GM18511 (cell line): ENCODE data around the gene CDCA7.
"Not testable (repeated sequence)": the region's sequence is repeated elsewhere in the genome, so short reads cannot be mapped to it uniquely, and the experiment has no call there.

Source experiments
- ATAC-seq: cut with Tn5 transposase; IDR thresholded peaks from one replicate; pipeline ENCODE4 v1.9.1; 2021; ENCODE audit warnings: mild to moderate bottlenecking, moderate library complexity; ENCODE audit not compliant: unreplicated experiment

CDCA7 gene

DNA sequence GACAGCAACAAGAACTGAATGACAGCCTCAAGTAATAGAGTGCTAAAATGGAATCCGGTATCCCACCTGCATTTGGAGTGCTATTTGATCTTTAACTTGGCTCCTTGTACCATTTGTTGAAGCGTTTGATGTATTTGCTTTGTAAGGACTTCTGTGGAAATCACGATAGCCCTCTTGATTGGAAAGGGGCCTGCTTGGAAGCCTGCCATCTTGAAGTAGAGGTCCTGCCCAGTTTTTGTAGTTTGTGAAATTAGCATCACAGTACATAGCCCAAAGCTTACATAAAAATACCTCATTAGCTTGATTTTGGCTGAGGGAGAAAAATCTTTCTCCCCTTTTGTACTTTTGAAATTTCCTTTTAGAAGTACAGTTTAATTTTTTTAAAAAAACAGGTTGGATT is 2.7 kb downstream of the CDCA7 start:
- no peak for ATAC-seq

- ATAC-seq, result no peak
These were observed 3.9 kb downstream of the CDCA7 start for GRCh38 chr2:173358616-173359015.

- no peak for ATAC-seq
These were observed 4.6 kb downstream of the CDCA7 start for GRCh38 chr2:173359231-173359630.

GRCh38 chr2:173370198-173370597 is 15.5 kb downstream of the CDCA7 start:
- ATAC-seq, result no peak

- ATAC-seq, result no peak
These were observed 16.4 kb downstream of the CDCA7 start for GRCh38 chr2:173371023-173371422.

GRCh38 chr2:173373290-173373689 is 18.6 kb downstream of the CDCA7 start:
- no peak for ATAC-seq

DNA sequence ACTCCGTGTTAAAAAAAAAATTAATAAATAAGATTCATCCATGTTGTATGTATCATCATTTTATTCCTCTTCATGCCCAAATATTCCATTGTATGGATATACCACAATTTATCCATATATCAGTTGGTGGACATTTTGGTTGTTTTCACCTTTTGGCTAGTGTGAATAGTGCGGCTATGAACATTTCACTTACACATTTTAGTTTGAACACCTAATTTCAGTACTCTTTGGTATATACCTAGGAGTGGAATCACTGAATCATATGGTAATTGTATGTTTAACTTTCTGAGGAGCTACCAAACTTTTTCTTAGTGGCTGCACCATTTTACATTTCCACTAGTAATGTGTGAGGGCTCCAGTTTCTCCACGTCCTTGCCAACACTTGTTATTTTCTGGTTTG is 20.0 kb downstream of the CDCA7 start:
- ATAC-seq, result no peak

DNA sequence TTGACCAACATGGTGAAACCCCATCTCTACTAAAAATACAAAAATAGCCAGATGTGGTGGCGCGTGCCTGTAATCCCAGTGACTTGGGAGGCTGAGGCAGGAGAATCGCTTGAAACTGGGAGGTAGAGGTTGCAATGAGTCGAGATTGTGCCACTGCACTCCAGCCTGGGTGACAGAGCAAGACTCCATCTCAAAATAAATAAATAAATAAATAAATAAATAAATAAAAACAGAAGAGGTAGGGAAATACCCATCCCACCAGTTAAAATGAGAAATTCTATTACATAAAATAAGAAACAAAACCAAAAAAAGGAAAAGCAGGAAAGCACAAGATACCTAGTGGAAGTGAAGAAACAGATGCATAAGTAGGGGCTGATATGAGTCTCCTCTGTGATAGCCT is 30.9 kb downstream of the CDCA7 start:
- ATAC-seq, result not testable (repeated sequence)

- no peak for ATAC-seq
These were observed 31.5 kb downstream of the CDCA7 start for GRCh38 chr2:173386021-173386737.

DNA sequence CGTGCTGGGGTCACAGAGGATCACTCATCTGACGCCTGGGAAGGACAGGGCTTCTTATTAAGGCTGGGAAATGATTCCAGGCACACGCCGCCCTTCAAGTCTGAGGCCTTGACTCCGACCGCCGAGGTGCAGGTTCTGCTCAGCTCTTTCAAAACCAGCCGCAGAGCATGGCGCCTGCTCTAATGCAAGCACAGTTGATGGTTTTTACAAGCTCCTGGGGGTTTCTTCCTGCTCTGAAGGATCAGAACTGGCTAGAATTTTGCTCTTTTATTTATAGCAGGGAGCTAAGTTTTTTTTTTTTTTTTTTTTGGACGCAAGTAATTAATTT is 32.0 kb downstream of the CDCA7 start:
- ATAC-seq, result no peak

- ATAC-seq, result no peak
These were observed 32.4 kb downstream of the CDCA7 start for GRCh38 chr2:173387079-173387478.

DNA sequence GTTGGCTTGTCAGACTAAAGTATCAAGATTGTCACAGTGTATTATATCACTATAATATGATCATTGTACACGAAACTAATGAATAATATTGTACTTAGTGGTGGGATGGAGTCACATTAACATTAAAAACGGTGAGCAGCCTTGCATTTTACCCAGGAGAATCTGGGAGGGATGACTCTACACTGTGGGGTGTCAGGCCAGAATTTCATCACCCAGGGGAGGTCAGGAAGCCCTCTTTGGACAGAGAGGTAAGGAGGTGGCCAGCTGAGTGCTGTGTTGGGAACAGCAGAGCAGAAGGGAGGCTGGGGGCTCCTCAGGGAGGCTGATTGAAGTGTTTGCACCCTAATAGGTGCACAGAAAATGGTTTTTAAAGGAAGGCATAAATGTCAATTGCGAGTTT is 33.0 kb downstream of the CDCA7 start:
- ATAC-seq, result no peak

GRCh38 chr2:173388795-173389194 is 34.1 kb downstream of the CDCA7 start:
- ATAC-seq, result no peak

DNA sequence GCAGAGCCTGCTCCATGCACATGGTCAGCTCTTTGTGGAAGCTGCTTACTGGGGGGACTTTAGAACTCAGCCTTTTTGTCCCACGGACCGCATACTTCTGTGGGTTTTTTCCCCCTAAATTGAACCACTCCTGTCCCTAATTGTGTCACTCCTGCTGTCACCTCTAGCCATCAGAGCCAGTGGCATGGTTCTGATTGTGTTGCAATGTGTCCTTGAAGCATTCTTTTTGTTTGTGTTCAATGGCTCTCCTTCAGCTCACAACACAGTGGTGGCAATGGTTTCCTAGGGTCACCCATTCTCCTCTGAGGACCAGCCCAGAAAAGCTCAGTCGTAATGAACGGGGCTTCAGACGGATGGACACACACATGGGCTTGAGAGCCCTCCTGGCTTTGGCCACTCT is 35.4 kb downstream of the CDCA7 start:
- no peak for ATAC-seq

DNA sequence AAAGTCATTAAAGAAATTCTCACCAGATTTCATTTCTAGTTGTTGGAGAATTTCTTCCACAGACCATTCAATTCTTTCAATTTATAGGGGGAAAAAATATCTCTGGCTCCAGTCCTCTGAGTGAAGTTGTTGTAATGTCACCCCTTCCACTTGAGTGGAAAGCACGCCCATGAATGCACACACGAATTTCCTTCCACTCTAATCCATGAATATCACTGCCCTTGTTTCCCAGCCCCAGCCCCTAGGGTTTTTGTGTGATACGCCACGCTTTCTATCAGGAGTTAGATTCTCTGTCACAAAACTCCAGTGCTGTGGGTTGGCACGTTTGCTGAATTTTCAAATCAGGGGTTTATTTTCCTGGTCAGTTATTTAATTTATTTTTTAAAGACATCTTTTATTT is 38.1 kb downstream of the CDCA7 start:
- no peak for ATAC-seq

- ATAC-seq, result no peak
These were observed 38.5 kb downstream of the CDCA7 start for GRCh38 chr2:173393186-173393585.

GRCh38 chr2:173393636-173394035 is 39.0 kb downstream of the CDCA7 start:
- ATAC-seq, result no peak

GRCh38 chr2:173394091-173394974 is 39.7 kb downstream of the CDCA7 start:
- no peak for ATAC-seq

DNA sequence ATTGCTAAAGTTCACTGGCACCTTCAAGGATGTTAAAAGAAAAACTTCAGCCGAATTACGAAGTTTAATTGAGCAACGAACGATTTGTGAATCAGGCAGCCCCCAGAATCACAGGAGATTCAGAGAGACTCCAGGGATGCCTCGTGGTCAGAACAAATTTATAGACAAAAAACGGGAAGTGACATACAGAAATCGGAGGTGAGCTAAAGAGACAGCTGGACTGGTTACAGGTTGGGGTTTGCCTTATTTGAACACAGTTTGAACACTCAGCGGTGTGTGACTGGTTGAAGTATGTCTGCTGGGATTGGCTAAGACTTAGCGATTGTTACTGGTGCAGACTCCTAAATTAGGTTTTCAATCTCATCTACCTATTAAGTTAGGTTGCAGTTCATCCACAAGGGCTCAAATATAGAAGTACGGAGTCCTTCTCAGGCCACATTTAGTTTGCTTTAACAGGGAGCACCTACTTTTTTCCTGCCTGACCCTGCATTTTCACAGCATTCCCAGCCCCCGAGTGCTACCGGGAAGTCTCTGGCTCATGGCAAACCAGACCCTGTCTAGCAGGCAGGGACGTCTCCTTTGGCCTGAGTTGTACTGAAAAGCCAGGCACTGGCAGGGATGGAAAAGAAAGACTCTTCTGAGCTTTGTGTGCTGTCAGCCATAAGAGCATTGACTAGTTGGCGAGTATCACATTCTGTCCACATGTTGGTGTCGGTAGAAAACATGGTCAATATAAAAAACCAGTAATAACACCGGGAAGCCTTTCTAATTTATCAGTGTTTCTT is 41.1 kb downstream of the CDCA7 start:
- no peak for ATAC-seq

DNA sequence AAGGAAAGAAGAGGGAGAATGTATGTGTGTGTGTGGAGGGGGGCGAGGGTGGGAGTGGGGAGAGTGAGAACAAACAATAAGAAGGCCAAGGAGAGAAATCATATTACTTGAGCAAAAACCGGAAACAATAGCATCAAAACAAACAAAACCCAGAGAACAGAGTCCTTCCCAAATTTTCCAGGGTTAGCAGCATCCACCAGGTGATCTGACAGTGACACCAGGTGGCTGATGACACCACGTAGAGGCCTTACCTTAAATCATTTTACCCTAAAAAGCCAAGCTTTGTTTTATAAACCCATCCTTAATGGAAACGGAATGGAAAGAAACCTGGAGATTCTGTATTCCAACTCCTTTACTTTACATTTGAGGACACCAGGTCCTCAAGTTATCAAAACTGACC is 42.9 kb downstream of the CDCA7 start:
- no peak for ATAC-seq

GRCh38 chr2:173399229-173399628 is 44.6 kb downstream of the CDCA7 start:
- no peak for ATAC-seq

- no peak for ATAC-seq
These were observed 46.1 kb downstream of the CDCA7 start for GRCh38 chr2:173400760-173401159.
